GM21360 (cell line): Measurements from ENCODE around the gene EIPR1.

ENCODE experiments used
- ATAC-seq: cut with Tn5 transposase; IDR thresholded peaks from one replicate; pipeline ENCODE4 v1.9.1; 2021; ENCODE audit warnings: mild to moderate bottlenecking, moderate library complexity; ENCODE audit not compliant: unreplicated experiment

EIPR1 gene

GRCh38 chr2:3168230-3168891 is 209.3 kb downstream of the EIPR1 start:
- no peak for ATAC-seq

GRCh38 chr2:3163401-3163800 is 214.2 kb downstream of the EIPR1 start:
- no peak for ATAC-seq

GRCh38 chr2:3162442-3163077 is 215.1 kb downstream of the EIPR1 start:
- ATAC-seq, result no peak

GRCh38 chr2:3160751-3161330 is 216.8 kb downstream of the EIPR1 start:
- ATAC-seq, result no peak

GRCh38 chr2:3159782-3160545 is 217.7 kb downstream of the EIPR1 start:
- no peak for ATAC-seq

- peak; percentile 71 for ATAC-seq
Measured at GRCh38 chr2:3154700-3155099, 222.9 kb downstream of the EIPR1 start.

GRCh38 chr2:3154146-3154545 is 223.5 kb downstream of the EIPR1 start:
- no peak for ATAC-seq

- ATAC-seq, result no peak
Measured at GRCh38 chr2:3151153-3151918, 226.3 kb downstream of the EIPR1 start.

- ATAC-seq, result no peak
Measured at GRCh38 chr2:3149441-3150217, 228.0 kb downstream of the EIPR1 start.

GRCh38 chr2:3148716-3149115 is 228.9 kb downstream of the EIPR1 start:
- no peak for ATAC-seq

GRCh38 chr2:3147651-3148530 is 229.7 kb downstream of the EIPR1 start:
- no peak for ATAC-seq

- ATAC-seq, result no peak
Measured at GRCh38 chr2:3146772-3147650, 230.6 kb downstream of the EIPR1 start.

GRCh38 chr2:3146175-3146574 is 231.4 kb downstream of the EIPR1 start:
- no peak for ATAC-seq

- ATAC-seq, result no peak
Measured at GRCh38 chr2:3145471-3146021, 232.1 kb downstream of the EIPR1 start.

- ATAC-seq, result no peak
Measured at GRCh38 chr2:3144856-3145255, 232.8 kb downstream of the EIPR1 start.

- ATAC-seq, result no peak
Measured at GRCh38 chr2:3143602-3144001, 234.0 kb downstream of the EIPR1 start.

- no peak for ATAC-seq
Measured at GRCh38 chr2:3142961-3143571, 234.6 kb downstream of the EIPR1 start.
